ENCODE measurements around the gene SNRNP70. TPM values are rescaled to one million over a fixed set of nuclear protein-coding genes. Genes with fewer than 3 reads are reported as not detected.
A peak's percentile ranks its signal among the peaks of the same experiment; 100 is the strongest.

SNRNP70 gene
- total and polyA plus RNA-seq, 2 of the 13 experiments (the other 11 are each of a cell fraction or from before 2014, with no cell fraction given), result 150 to 210 TPM

- no peak for FAIRE-seq
- TF ChIP-seq, protein P1, sequence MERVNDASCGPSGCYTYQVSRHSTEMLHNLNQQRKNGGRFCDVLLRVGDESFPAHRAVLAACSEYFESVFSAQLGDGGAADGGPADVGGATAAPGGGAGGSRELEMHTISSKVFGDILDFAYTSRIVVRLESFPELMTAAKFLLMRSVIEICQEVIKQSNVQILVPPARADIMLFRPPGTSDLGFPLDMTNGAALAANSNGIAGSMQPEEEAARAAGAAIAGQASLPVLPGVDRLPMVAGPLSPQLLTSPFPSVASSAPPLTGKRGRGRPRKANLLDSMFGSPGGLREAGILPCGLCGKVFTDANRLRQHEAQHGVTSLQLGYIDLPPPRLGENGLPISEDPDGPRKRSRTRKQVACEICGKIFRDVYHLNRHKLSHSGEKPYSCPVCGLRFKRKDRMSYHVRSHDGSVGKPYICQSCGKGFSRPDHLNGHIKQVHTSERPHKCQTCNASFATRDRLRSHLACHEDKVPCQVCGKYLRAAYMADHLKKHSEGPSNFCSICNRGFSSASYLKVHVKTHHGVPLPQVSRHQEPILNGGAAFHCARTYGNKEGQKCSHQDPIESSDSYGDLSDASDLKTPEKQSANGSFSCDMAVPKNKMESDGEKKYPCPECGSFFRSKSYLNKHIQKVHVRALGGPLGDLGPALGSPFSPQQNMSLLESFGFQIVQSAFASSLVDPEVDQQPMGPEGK (CRISPR knock-in tag; IDR thresholded peaks at IDR 0.05), result 0 out of 2 replicates have a peak, but pooled peaks have one; percentile 12
- no peak for TF ChIP-seq YY1 (IDR thresholded peaks at IDR 0.05; ENCODE audit: insufficient read depth, insufficient replicate concordance, low read depth, low read length)
- 0 out of 2 replicates have a peak, but pooled peaks have one; percentile 18 for TF ChIP-seq ZBTB42 (CRISPR knock-in tag; IDR thresholded peaks at IDR 0.05)
- TF ChIP-seq ZNF430 (CRISPR knock-in tag; IDR thresholded peaks at IDR 0.05), result no peak
- peak; percentile 4; the same call in 1 of the 2 replicates for TF ChIP-seq ZNF772 (CRISPR knock-in tag; IDR thresholded peaks at IDR 0.05)
- TF ChIP-seq HINFP (CRISPR knock-in tag; IDR thresholded peaks at IDR 0.05; ENCODE audit: low read depth), result peak; percentile 16; the same call in 1 of the 2 replicates
- TF ChIP-seq GRHL1 (CRISPR knock-in tag; conservative IDR thresholded peaks at IDR 0.05), result no peak
- no peak for TF ChIP-seq TERF1 (CRISPR knock-in tag; IDR thresholded peaks at IDR 0.05)
- no peak for TF ChIP-seq CCAR2 (optimal IDR thresholded peaks at IDR 0.05; ENCODE audit: low read depth, low read length)
- TF ChIP-seq, protein P2, sequence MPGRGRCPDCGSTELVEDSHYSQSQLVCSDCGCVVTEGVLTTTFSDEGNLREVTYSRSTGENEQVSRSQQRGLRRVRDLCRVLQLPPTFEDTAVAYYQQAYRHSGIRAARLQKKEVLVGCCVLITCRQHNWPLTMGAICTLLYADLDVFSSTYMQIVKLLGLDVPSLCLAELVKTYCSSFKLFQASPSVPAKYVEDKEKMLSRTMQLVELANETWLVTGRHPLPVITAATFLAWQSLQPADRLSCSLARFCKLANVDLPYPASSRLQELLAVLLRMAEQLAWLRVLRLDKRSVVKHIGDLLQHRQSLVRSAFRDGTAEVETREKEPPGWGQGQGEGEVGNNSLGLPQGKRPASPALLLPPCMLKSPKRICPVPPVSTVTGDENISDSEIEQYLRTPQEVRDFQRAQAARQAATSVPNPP (CRISPR knock-in tag; IDR thresholded peaks at IDR 0.05), result no peak
- TF ChIP-seq SKI (IDR thresholded peaks at IDR 0.05; ENCODE audit: partially characterized antibody), result no peak
- TF ChIP-seq NONO (IDR thresholded peaks at IDR 0.05), result no peak
- no peak for TF ChIP-seq NONO (CRISPR knock-in tag; conservative IDR thresholded peaks at IDR 0.05)
- TF ChIP-seq NCOA2 (CRISPR knock-in tag; IDR thresholded peaks at IDR 0.05), result no peak
- TF ChIP-seq EED (CRISPR knock-in tag; IDR thresholded peaks at IDR 0.05), result 0 out of 2 replicates have a peak, but pooled peaks have one; percentile 19
Measured at GRCh38 chr19:49084206-49085019, 838 bp upstream of the SNRNP70 start.

More at GRCh38 chr19:49084206-49085019, 838 bp upstream of the SNRNP70 start:
- Histone ChIP-seq H3K4me2 (ENCODE audit: low read depth, low read length) (peak overlapping the region; percentile 79), H3K4me1 (ENCODE audit: insufficient read depth, low read length) (peaks cover 53% of the 10 kb centered on the region), H3K27ac (ENCODE audit: extremely low read length, insufficient read depth, low read length) (peak overlapping the region; percentile 94), H3K36me3 (replicated peaks in 1 of 2; ENCODE audit: control insufficient read depth in 1 of 2, insufficient read depth in 2 of 2, low read length in 2 of 2) (peaks cover 10 to 14% of the 10 kb centered on the region in 2 experiments), H3K9me3 (ENCODE audit: low read length) (no peaks in the 10 kb centered on the region; the same call in 1 of the 2 replicates), H3K4me3 (replicated peaks in 1 of 3; ENCODE audit: insufficient read depth in 1 of 3, low read depth in 2 of 3, low read length in 3 of 3) (peak overlapping the region; percentile 25 to 91 (median 45); a peak in 5 of 6 replicates), H3K79me2 (ENCODE audit: insufficient read depth, low read length) (peaks cover 38% of the 10 kb centered on the region), H3K9ac (ENCODE audit: insufficient read depth, low read depth, low read length) (peak overlapping the region; percentile 99), H4K20me1 (ENCODE audit: insufficient read depth, low read length) (peaks cover 33% of the 10 kb centered on the region), H2AFZ (ENCODE audit: low read length) (peak overlapping the region; percentile 24), H3K27me3 (ENCODE audit: control insufficient read depth in 1 of 2, insufficient read depth in 2 of 2, low read length in 2 of 2) (no peaks in the 10 kb centered on the region; a peak in 1 of 5 replicates)
- ATAC-seq (peak; percentile 8; the same call in 2 of the 3 replicates), DNase-seq (ENCODE audit: low spot score) (no peak)
- BruUV-seq (replicated peaks), result no TSS peak
- ChIA-PET POLR2A (no interaction called here), CTCF (ENCODE audit: low intra/inter-chr PET ratio, low total read pairs) (no interaction called here)
- 57% methylated on average over 26 of the region's 26 CpGs for WGBS (ENCODE audit: low lambda C conversion rate)
- intact Hi-C loops (cut with micrococcal nuclease; ENCODE audit: unreplicated experiment) (no loop called here), in situ Hi-C loops (cut with HindIII; ENCODE audit: extremely low pct_ligation_motif_present, low pct_unique_long_range_greater_than_20kb) (no loop called here)
